ENCODE measurements around the gene ITGB5.

The ITGB5 gene

DNA sequence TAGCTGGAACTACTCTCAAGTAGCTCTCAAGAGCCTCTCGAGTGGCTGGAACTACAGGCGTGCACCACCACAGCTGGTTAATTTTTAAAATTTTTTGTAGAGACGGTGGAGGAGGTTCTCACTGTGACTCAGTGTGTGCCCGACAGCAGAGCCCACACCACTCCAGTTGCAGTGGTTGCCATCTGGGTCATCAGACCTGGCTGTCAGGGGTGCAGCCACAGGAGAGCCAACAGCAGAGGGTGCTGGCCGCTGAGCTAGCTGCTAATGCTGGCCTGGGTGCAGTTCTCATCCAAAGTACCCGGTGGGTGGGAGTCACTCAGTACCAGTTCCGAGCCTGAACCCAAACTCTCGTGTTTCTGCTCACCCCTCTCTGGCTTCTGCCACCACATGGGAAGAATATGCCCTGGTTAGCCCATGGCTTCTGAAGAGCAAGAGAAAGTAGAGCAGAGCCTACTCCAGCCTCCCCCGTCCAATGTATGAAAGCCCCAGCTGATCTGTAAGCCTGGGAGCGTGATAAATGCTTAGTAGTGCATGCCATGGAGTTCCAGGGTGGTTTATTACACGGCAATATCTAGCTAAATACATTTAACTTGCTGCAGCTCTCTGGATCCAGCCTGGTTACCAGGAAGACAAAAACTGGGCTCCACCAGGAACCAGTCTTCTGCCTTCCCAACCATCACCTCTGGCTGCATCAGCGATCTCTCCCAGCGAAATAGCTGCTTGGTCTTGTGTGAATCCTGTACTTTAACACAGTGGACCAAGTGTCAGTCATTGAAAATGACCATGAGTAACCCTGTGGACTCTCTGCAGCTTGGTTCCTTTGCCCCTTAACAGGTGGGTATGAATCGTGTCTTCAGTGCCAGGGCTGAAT is 139.8 kb downstream of the ITGB5 start:
- WGBS, 2 experiments (ENCODE audit: insufficient coverage in 2 of 2) = 91 to 93% methylated on average over 11 of the region's 14 CpGs
- peaks cover 13% of the 10 kb centered on the region for H3K4me1 ChIP-seq (ENCODE audit: control insufficient read depth, insufficient read depth, low read length, poor library complexity, severe bottlenecking)
- no peaks in the 10 kb centered on the region for H3K9me3 ChIP-seq (ENCODE audit: control insufficient read depth, low read length)
- H3K27ac ChIP-seq (ENCODE audit: low read depth, low read length, severe bottlenecking) = no peak overlapping the region
- H3K36me3 ChIP-seq (ENCODE audit: control insufficient read depth, insufficient read depth, low read length) = peaks cover 60% of the 10 kb centered on the region
- H3K4me3 ChIP-seq (ENCODE audit: extremely low read depth, insufficient read depth, low read length, poor library complexity, severe bottlenecking) = no peak overlapping the region

- peaks cover 75% of the 10 kb centered on the region for H3K36me3 ChIP-seq (ENCODE audit: control insufficient read depth, insufficient read depth, low read length)
Observed at GRCh38 chr3:124745756-124746155, 141.4 kb downstream of the ITGB5 start.

GRCh38 chr3:124741027-124741426 is 146.1 kb downstream of the ITGB5 start:
- H3K27ac ChIP-seq (ENCODE audit: low read depth, low read length, severe bottlenecking) = no peak overlapping the region
- WGBS, 2 experiments (ENCODE audit: insufficient coverage in 2 of 2) = 95 to 99% methylated on average over 6 of the region's 6 CpGs
- peaks cover 92% of the 10 kb centered on the region for H3K36me3 ChIP-seq (ENCODE audit: control insufficient read depth, insufficient read depth, low read length)
- no peaks in the 10 kb centered on the region for H3K9me3 ChIP-seq (ENCODE audit: control insufficient read depth, low read length)
- no peak overlapping the region for H3K4me3 ChIP-seq (ENCODE audit: extremely low read depth, insufficient read depth, low read length, poor library complexity, severe bottlenecking)
- H3K4me1 ChIP-seq (ENCODE audit: control insufficient read depth, insufficient read depth, low read length, poor library complexity, severe bottlenecking) = peaks cover 13% of the 10 kb centered on the region

More at GRCh38 chr3:124745756-124746155, 141.4 kb downstream of the ITGB5 start:
- peaks cover 13% of the 10 kb centered on the region for H3K4me1 ChIP-seq (ENCODE audit: control insufficient read depth, insufficient read depth, low read length, poor library complexity, severe bottlenecking)
- WGBS, 2 experiments (ENCODE audit: insufficient coverage in 2 of 2) = 89 to 96% methylated on average over 5 to 6 of the region's 6 CpGs
- no peak overlapping the region for H3K4me3 ChIP-seq (ENCODE audit: extremely low read depth, insufficient read depth, low read length, poor library complexity, severe bottlenecking)
- H3K27ac ChIP-seq (ENCODE audit: low read depth, low read length, severe bottlenecking) = peak overlapping the region; percentile 6
- H3K9me3 ChIP-seq (ENCODE audit: control insufficient read depth, low read length) = no peaks in the 10 kb centered on the region

GRCh38 chr3:124731760-124732159 is 155.4 kb downstream of the ITGB5 start:
- H3K4me1 ChIP-seq (ENCODE audit: control insufficient read depth, insufficient read depth, low read length, poor library complexity, severe bottlenecking) = peaks cover 6% of the 10 kb centered on the region
- H3K9me3 ChIP-seq (ENCODE audit: control insufficient read depth, low read length) = no peaks in the 10 kb centered on the region
- WGBS, 2 experiments (ENCODE audit: insufficient coverage in 2 of 2) = 82 to 93% methylated on average over 3 to 4 of the region's 4 CpGs
- H3K27ac ChIP-seq (ENCODE audit: low read depth, low read length, severe bottlenecking) = no peak overlapping the region
- H3K36me3 ChIP-seq (ENCODE audit: control insufficient read depth, insufficient read depth, low read length) = peaks cover 24% of the 10 kb centered on the region
- H3K4me3 ChIP-seq (ENCODE audit: extremely low read depth, insufficient read depth, low read length, poor library complexity, severe bottlenecking) = no peak overlapping the region

DNA sequence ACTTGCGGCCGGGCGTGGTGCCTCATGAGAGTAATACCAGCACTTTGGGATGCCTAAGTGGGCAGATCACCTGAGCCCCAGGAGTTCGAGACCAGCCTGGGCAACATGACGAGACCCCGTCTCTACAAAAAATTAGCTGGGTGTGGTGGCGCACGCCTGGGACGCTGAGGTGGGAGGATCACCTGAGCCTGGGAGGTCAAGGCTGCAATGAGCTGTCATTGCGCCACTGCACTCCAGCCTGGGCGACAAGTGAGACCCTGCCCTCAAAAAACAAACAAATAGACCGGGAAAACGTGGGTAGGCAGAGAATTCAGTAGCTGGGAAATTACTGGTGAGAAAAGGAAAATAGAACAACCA is 156.2 kb downstream of the ITGB5 start:
- Histone ChIP-seq H3K9me3 (ENCODE audit: control insufficient read depth, low read length) (no peaks in the 10 kb centered on the region), H3K4me1 (ENCODE audit: control insufficient read depth, insufficient read depth, low read length, poor library complexity, severe bottlenecking) (peaks cover 6% of the 10 kb centered on the region), H3K4me3 (ENCODE audit: extremely low read depth, insufficient read depth, low read length, poor library complexity, severe bottlenecking) (peak overlapping the region; percentile 93), H3K36me3 (ENCODE audit: control insufficient read depth, insufficient read depth, low read length) (peaks cover 19% of the 10 kb centered on the region), H3K27ac (ENCODE audit: low read depth, low read length, severe bottlenecking) (peak overlapping the region; percentile 71)
- 5 to 20% methylated on average over 9 to 10 of the region's 13 CpGs for WGBS, 2 experiments (ENCODE audit: insufficient coverage in 2 of 2)

GRCh38 chr3:124730129-124730940 is 156.8 kb downstream of the ITGB5 start, which contains the start of gene UMPS:
TSS of gene UMPS (plus strand) at chr3:124730452. CDS start at chr3:124730472, 20 bp downstream.
- Histone ChIP-seq H3K36me3 (ENCODE audit: control insufficient read depth, insufficient read depth, low read length) (peaks cover 13% of the 10 kb centered on the region), H3K4me3 (ENCODE audit: extremely low read depth, insufficient read depth, low read length, poor library complexity, severe bottlenecking) (peak within 1 kb of the TSS; percentile 93), H3K9me3 (ENCODE audit: control insufficient read depth, low read length) (no peaks in the 10 kb centered on the region), H3K27ac (ENCODE audit: low read depth, low read length, severe bottlenecking) (peak within 1 kb of the TSS; percentile 71), H3K4me1 (ENCODE audit: control insufficient read depth, insufficient read depth, low read length, poor library complexity, severe bottlenecking) (peaks cover 6% of the 10 kb centered on the region)
- WGBS, 2 experiments (ENCODE audit: insufficient coverage in 2 of 2) = 1 to 2% methylated on average over 30 to 32 of the region's 44 CpGs

DNA sequence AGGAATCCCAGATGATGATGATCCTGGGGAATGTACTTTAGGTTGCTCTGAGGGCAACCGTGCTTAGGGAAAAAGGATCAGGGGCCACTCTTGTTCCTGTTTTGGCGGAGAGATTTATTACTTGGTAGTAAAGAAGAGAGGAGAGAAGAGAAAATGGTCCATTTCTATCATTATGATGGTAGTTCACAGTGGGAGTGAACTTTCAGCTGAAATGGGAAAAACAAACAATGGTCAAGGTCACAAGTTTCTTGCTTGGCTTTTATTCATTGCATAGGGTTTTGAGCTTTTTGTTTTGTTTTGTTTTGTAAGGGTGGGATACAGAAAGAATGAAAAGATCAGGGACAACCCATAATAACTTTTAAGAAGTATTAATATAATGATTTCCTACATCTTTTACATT is 164.6 kb downstream of the ITGB5 start:
- Histone ChIP-seq H3K4me3 (ENCODE audit: extremely low read depth, insufficient read depth, low read length, poor library complexity, severe bottlenecking) (no peak overlapping the region), H3K36me3 (ENCODE audit: control insufficient read depth, insufficient read depth, low read length) (no peaks in the 10 kb centered on the region), H3K4me1 (ENCODE audit: control insufficient read depth, insufficient read depth, low read length, poor library complexity, severe bottlenecking) (no peaks in the 10 kb centered on the region), H3K9me3 (ENCODE audit: control insufficient read depth, low read length) (no peaks in the 10 kb centered on the region), H3K27ac (ENCODE audit: low read depth, low read length, severe bottlenecking) (no peak overlapping the region)
- WGBS, 2 experiments (ENCODE audit: insufficient coverage in 2 of 2) = 94 to 96% methylated on average over 2 of the region's 2 CpGs

DNA sequence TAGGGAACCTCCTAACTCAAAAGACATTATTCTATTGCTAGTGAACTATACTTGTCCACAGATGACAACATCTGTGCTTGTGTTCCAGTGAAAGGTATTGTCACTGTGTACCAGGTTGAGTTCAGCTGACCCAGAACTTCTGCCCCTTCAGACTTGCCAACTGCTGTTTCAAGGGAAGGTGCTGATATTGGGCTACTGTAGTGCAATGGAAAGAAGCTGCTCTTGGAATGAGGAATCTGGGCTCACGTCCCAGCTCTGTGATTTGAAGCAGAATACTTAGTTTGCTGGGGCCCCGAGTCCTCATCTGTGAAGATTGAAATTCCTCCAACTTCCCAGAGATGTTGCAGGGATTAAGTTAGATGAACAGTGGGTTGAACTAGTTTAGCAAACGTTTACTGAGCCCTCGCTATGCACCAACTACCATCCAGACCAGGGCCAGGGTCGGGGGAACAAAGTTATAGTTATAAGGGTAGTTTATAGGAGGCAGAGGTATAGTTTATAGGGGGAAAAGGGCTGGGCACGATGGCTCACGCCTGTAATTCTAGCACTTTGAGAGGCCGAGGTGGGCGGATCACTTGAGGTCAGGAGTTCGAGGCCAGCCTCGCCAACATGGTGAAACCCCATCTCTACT is 172.8 kb downstream of the ITGB5 start:
- no peak overlapping the region for H3K27ac ChIP-seq (ENCODE audit: low read depth, low read length, severe bottlenecking)
- no peaks in the 10 kb centered on the region for H3K36me3 ChIP-seq (ENCODE audit: control insufficient read depth, insufficient read depth, low read length)
- no peaks in the 10 kb centered on the region for H3K9me3 ChIP-seq (ENCODE audit: control insufficient read depth, low read length)
- H3K4me3 ChIP-seq (ENCODE audit: extremely low read depth, insufficient read depth, low read length, poor library complexity, severe bottlenecking) = no peak overlapping the region
- WGBS, 2 experiments (ENCODE audit: insufficient coverage in 2 of 2) = 87 to 95% methylated on average over 7 to 8 of the region's 11 CpGs
- H3K4me1 ChIP-seq (ENCODE audit: control insufficient read depth, insufficient read depth, low read length, poor library complexity, severe bottlenecking) = peaks cover 4% of the 10 kb centered on the region
